ENCODE measurements around the gene BTBD6. TPM values are rescaled to one million over a fixed set of nuclear protein-coding genes. Genes with fewer than 3 reads are reported as not detected.

Gene BTBD6
- total RNA-seq, 2 donors from 2014 or later = 26.9 to 34.9 TPM

DNA sequence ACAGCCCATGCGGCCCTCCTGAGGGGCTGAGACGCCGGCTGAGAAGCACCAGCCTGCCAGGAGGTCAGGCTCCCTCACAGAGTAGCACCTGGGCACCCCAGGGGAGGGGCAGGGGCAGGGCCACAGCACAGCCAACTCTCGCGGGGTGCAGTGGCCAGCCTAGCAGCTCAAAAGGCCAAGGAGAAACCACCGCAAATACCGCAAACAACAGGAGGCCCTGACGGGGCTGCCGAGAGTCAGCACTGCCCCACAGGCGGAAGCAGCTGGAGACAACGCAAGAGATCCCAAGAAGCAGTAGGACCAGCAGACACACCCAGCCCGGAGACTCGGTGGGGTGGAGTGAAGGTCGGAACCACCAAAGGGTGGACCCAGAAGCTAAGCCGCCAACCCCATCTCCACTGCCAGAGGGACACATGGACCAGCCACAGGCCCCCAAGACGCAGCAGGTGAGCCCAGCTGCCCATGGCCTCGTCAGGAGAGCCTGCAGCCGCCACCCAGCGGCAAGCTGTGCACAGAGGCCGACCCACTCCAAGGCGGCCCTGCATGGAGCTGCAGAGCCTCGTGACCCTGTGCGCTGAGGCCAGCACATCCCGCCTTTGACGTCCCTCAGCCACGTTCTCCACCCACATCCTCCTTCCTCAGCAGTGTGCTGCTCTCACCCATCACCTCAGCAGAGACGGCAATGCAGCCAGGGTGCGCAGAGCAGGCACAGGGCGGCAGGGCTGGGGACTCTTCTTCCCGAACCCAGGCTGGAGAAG, 31.7 kb upstream of the BTBD6 start:
- DNase-seq (ENCODE audit: low spot score) = no peak
- Histone ChIP-seq H3K9me3 (no peaks in the 10 kb centered on the region), H3K27ac (no peak overlapping the region), H3K36me3 (peaks cover 57% of the 10 kb centered on the region), H3K4me1 (peaks cover 0 to 11% of the 10 kb centered on the region in 2 donors), H3K4me3 (no peak overlapping the region), H3K27me3 (no peaks in the 10 kb centered on the region)
- TF ChIP-seq, protein P1, sequence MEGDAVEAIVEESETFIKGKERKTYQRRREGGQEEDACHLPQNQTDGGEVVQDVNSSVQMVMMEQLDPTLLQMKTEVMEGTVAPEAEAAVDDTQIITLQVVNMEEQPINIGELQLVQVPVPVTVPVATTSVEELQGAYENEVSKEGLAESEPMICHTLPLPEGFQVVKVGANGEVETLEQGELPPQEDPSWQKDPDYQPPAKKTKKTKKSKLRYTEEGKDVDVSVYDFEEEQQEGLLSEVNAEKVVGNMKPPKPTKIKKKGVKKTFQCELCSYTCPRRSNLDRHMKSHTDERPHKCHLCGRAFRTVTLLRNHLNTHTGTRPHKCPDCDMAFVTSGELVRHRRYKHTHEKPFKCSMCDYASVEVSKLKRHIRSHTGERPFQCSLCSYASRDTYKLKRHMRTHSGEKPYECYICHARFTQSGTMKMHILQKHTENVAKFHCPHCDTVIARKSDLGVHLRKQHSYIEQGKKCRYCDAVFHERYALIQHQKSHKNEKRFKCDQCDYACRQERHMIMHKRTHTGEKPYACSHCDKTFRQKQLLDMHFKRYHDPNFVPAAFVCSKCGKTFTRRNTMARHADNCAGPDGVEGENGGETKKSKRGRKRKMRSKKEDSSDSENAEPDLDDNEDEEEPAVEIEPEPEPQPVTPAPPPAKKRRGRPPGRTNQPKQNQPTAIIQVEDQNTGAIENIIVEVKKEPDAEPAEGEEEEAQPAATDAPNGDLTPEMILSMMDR (IDR thresholded peaks at IDR 0.05) = no peak

DNA sequence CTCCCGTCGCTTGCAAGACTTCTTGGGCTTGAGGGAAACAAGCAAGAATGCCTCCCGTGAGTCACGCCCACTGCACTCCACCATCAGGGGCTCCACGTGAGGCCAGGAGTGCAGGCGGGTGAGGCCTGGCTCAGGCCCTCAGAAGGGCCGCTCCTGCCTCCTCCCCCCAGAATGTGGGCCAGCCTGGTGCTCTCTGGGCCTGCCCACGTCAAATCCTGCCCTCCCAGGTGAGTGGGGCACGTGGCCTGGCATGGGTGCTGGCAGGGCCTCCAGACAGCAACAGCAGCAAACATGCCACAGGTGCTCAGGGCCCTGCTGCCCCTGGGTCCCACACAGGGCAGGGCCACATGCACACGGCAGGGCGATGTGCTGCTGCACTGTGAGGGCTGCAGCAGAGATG, 30.6 kb upstream of the BTBD6 start:
- H3K4me3 ChIP-seq = no peak overlapping the region
- H3K27me3 ChIP-seq = no peaks in the 10 kb centered on the region
- TF ChIP-seq, protein P1 (IDR thresholded peaks at IDR 0.05) = no peak
- peaks cover 59% of the 10 kb centered on the region for H3K36me3 ChIP-seq
- H3K9me3 ChIP-seq = no peaks in the 10 kb centered on the region
- DNase-seq (ENCODE audit: low spot score) = no peak
- no peak overlapping the region for H3K27ac ChIP-seq
- peaks cover 0 to 11% of the 10 kb centered on the region in 2 donors for H3K4me1 ChIP-seq

DNA sequence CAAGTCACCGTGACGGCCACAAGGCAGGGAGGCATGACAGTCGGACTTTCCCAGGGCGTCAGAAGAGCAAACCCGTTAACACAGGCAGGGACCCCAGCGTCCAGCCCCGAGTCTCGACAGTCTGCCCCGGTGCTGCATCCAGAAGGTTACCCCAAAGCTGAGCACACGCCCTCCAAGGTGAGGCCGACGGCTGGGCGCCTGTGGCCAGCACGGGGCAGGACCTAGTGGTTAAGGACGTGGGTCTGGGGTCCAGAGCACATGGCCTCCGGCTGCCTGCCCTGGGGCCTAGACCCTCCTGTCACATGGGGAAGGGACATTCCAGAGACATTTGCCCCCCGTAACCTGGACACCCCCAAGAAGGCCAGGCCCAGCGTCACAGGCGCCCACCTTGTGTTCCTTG, 29.7 kb upstream of the BTBD6 start:
- no peak overlapping the region for H3K4me3 ChIP-seq
- H3K9me3 ChIP-seq = no peaks in the 10 kb centered on the region
- peaks cover 0 to 11% of the 10 kb centered on the region in 2 donors for H3K4me1 ChIP-seq
- TF ChIP-seq, protein P1 (IDR thresholded peaks at IDR 0.05) = no peak
- no peaks in the 10 kb centered on the region for H3K27me3 ChIP-seq
- no peak for DNase-seq (ENCODE audit: low spot score)
- peaks cover 62% of the 10 kb centered on the region for H3K36me3 ChIP-seq
- no peak overlapping the region for H3K27ac ChIP-seq

DNA sequence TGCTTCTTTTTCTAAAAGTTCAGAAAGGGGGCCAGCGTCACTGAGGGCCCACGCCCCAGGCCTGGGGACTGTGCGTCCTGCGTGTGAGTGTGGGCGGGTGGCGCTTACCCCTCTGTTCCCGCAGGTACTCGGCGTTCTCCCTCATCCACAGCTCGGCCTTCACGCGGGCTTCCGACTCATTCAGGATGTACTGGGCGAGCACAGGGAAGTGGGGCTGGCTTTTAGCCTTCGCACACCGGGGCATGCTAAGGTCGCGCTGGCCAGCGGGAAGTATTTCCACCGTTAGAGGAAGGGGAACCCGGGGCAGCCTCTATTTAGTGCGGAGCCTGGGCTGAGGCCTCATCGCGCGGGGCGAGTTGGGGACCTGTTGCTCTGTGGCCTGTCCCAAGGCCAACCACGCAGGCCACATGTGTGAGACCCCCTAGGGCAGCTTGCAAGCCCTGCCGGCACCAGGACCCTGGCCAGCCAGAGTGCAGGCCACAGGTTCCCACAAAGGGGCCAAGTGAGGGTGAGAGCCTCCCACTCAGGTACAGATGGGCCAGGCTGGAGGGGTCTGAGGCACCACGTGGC, 29.2 kb upstream of the BTBD6 start:
- H3K36me3 ChIP-seq = peaks cover 64% of the 10 kb centered on the region
- H3K27ac ChIP-seq = no peak overlapping the region
- no peak overlapping the region for H3K4me3 ChIP-seq
- no peaks in the 10 kb centered on the region for H3K9me3 ChIP-seq
- no peak for DNase-seq (ENCODE audit: low spot score)
- H3K27me3 ChIP-seq = no peaks in the 10 kb centered on the region
- TF ChIP-seq, protein P1 (IDR thresholded peaks at IDR 0.05) = no peak
- peaks cover 0 to 11% of the 10 kb centered on the region in 2 donors for H3K4me1 ChIP-seq

DNA sequence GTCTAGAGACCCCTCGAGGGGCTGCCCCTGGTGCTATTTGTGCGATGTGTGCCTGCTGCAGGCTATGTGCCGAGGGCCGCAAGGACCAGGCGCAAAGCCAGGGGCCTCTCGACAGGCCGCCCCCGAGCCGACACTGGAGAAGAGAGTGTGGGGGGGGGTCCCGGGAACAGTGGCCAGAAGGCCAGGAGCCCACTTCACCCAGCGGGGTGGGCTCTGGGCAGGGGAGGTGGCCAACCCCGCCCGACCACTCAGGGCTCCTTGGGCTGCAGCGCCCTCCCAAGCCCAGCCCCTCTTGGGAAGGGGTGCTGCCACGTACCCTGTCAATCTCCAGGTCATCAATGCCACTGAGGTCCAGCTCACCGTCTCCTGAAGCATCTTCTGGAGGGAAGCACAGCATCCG, 28.6 kb upstream of the BTBD6 start:
- H3K9me3 ChIP-seq = no peaks in the 10 kb centered on the region
- DNase-seq (ENCODE audit: low spot score) = no peak
- H3K36me3 ChIP-seq = peaks cover 64% of the 10 kb centered on the region
- peaks cover 0 to 11% of the 10 kb centered on the region in 2 donors for H3K4me1 ChIP-seq
- TF ChIP-seq, protein P1 (IDR thresholded peaks at IDR 0.05) = no peak
- no peak overlapping the region for H3K4me3 ChIP-seq
- H3K27ac ChIP-seq = no peak overlapping the region
- H3K27me3 ChIP-seq = no peaks in the 10 kb centered on the region

Data from right atrium auricular region (tissue), 2 donors.